Smooth muscle cell (in vitro differentiated cells): ENCODE data around the gene CCT7. TPM values are rescaled to one million over a fixed set of nuclear protein-coding genes. Genes with fewer than 3 reads are reported as not detected.

Source experiments
- DNase-seq: peaks from one replicate; lab custom pipeline; 2025; ENCODE audit not compliant: unreplicated experiment; lab: John Stamatoyannopoulos, UW
- H2AFZ ChIP-seq: fragments of 200-600 bp; sonication (generic); 2 replicates; pipeline ENCODE4 v1.6.0; 2016; ENCODE audit warnings: antibody characterized with exemption, low read depth, mild to moderate bottlenecking
- H3F3A ChIP-seq: fragments of 200-600 bp; sonication (generic); 2 replicates; pipeline ENCODE4 v1.6.0; 2017; ENCODE audit warnings: antibody characterized with exemption, low read depth
- H3K27ac ChIP-seq: fragments of 200-600 bp; sonication (generic); 2 replicates; pipeline ENCODE4 v1.5.1; 2016; ENCODE audit warnings: low read depth, mild to moderate bottlenecking
- H3K27me3 ChIP-seq: fragments of 200-600 bp; sonication (generic); 2 replicates; pipeline ENCODE4 v1.6.1; 2016; ENCODE audit warnings: low read depth, mild to moderate bottlenecking
- H3K36me3 ChIP-seq: fragments of 200-600 bp; sonication (generic); 2 replicates; pipeline ENCODE4 v1.5.1; 2016; ENCODE audit warnings: low read depth
- H3K4me1 ChIP-seq: fragments of 200-600 bp; sonication (generic); 2 replicates; pipeline ENCODE4 v1.5.1; 2016; ENCODE audit warnings: low read depth
- H3K4me2 ChIP-seq: fragments of 200-600 bp; sonication (generic); 2 replicates; pipeline ENCODE4 v1.6.0; 2016; ENCODE audit warnings: mild to moderate bottlenecking
- H3K4me3 ChIP-seq: fragments of 200-600 bp; sonication (generic); 2 replicates; pipeline ENCODE4 v1.5.1; 2016; ENCODE audit warnings: mild to moderate bottlenecking
- H3K79me2 ChIP-seq: fragments of 200-600 bp; sonication (generic); 2 replicates; pipeline ENCODE4 v1.6.0; 2016; ENCODE audit warnings: low read depth, mild to moderate bottlenecking
- H3K9ac ChIP-seq: fragments of 200-600 bp; sonication (generic); 2 replicates; pipeline ENCODE4 v1.6.0; 2016; ENCODE audit warnings: low read depth
- H3K9me3 ChIP-seq: fragments of 200-600 bp; sonication (generic); replicated peaks from 2 replicates; pipeline ENCODE4 v1.5.1; 2016; ENCODE audit warnings: low read depth
- H4K20me1 ChIP-seq: fragments of 200-600 bp; sonication (generic); 2 replicates; pipeline ENCODE4 v1.6.0; 2016; ENCODE audit warnings: low read depth
- CTCF ChIP-seq: fragments of 200-600 bp; sonication (generic); IDR thresholded peaks from 2 replicates; pipeline ENCODE4 v1.5.1; 2017; ENCODE audit warnings: borderline replicate concordance, mild to moderate bottlenecking, antibody characterized with exemption; ENCODE audit not compliant: insufficient read depth, poor library complexity, severe bottlenecking
- WGBS: methylation state at CpG from one replicate; pipeline ENCODE4 v1.1.7; 2016; ENCODE audit warnings: low lambda C conversion rate; 5-methylcytosine and 5-hydroxymethylcytosine counted together
- polyA plus RNA-seq: library from polyadenylated mRNA; unstranded; fragments of >200 nt; fragmentation: Nextera tagmentation; extraction: Ambion mirVana; gene quantifications from 2 replicates; pipeline ENCODE4 v1.2.1, GENCODE V29; 2016
- total RNA-seq: library from RNA; depleted of rRNA; stranded (reverse); fragments of >200 nt; gene quantifications from 2 replicates; pipeline ENCODE4 v1.2.3, GENCODE V29; 2014

CCT7 gene
- total and polyA plus RNA-seq, 2 experiments from 2014 or later: 197 to 212 TPM

DNA sequence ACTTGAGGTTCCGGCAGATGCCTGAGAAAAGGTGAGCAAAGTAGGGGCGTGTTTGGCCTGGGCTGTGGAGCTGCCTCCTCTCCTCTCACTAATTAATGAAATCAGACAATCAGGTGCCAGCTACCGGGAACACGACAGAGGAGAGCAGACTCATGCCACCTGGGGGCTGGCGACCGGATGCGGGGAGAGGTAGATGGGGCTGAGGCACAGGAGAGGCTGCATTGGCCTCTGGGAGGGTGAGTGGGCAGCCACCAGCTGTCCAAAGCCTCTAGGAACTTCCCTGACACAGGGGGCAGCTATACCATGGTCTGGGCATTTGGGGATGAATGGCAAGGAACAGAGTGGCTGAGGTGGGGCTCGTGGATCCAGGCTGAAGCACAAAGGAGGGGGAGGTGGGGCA lies 25.2 kb downstream of the CCT7 start:
- Histone ChIP-seq H3F3A (no peaks in the 10 kb centered on the region), H3K27ac (no peak overlapping the region), H3K27me3 (no peaks in the 10 kb centered on the region), H4K20me1 (no peaks in the 10 kb centered on the region), H3K9me3 (no peaks in the 10 kb centered on the region), H2AFZ (no peak overlapping the region), H3K4me3 (no peak overlapping the region), H3K36me3 (no peaks in the 10 kb centered on the region), H3K79me2 (no peaks in the 10 kb centered on the region), H3K9ac (no peak overlapping the region), H3K4me2 (no peak overlapping the region), H3K4me1 (no peaks in the 10 kb centered on the region)
- TF ChIP-seq CTCF: no peak
- DNase-seq: no peak
- 92% methylated on average over 8 of the region's 8 CpGs for WGBS

GRCh38 chr2:73259704-73260337 lies 25.7 kb downstream of the CCT7 start:
- H3K4me2 ChIP-seq: no peak overlapping the region
- no peaks in the 10 kb centered on the region for H3K4me1 ChIP-seq
- no peaks in the 10 kb centered on the region for H3F3A ChIP-seq
- no peak overlapping the region for H3K4me3 ChIP-seq
- TF ChIP-seq CTCF: no peak
- no peak overlapping the region for H3K9ac ChIP-seq
- no peaks in the 10 kb centered on the region for H3K79me2 ChIP-seq
- H4K20me1 ChIP-seq: no peaks in the 10 kb centered on the region
- H3K27ac ChIP-seq: no peak overlapping the region
- no peaks in the 10 kb centered on the region for H3K9me3 ChIP-seq
- no peaks in the 10 kb centered on the region for H3K36me3 ChIP-seq
- no peak overlapping the region for H2AFZ ChIP-seq
- DNase-seq: no peak
- no peaks in the 10 kb centered on the region for H3K27me3 ChIP-seq
- WGBS: 94% methylated on average over 4 of the region's 4 CpGs

DNA sequence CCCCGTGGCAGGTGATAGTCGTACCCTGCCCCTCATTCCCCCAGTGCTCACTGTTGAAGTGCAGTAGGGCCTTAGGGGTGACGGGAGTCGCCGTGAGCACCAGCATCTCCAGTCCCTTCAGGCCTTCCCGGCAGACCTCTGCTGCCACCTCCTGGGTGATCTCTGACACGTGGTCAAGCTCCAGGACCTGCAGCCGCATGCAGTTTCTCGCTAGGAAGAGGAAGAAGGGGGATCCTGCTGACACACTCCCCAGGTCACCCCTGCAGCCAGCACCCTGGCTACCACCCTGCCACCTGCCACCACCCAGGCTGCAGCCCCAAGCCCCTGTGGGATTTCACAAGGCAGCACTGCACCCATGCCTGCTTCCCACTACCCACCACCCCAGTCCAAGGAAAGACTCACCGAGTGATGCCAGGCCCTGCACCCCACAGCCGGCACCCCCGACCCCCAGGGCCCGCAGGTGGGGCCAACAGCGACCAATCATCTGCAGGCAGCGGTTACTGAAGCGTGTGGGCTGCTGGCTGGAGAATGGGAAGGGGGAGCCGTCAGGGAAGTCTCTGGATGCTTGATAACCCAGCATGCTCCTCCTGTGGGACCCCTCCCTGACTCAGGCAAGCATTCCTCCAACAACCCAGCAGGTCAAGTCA lies 26.4 kb downstream of the CCT7 start:
- DNase-seq: no peak
- no peak overlapping the region for H2AFZ ChIP-seq

More for the DNA sequence above, 26.4 kb downstream of the CCT7 start:
- Histone ChIP-seq H3K9me3 (no peaks in the 10 kb centered on the region), H4K20me1 (no peaks in the 10 kb centered on the region), H3K36me3 (no peaks in the 10 kb centered on the region), H3K4me3 (no peak overlapping the region), H3K4me1 (no peaks in the 10 kb centered on the region), H3K79me2 (no peaks in the 10 kb centered on the region), H3K27ac (no peak overlapping the region), H3F3A (no peaks in the 10 kb centered on the region), H3K9ac (no peak overlapping the region), H3K4me2 (no peak overlapping the region), H3K27me3 (no peaks in the 10 kb centered on the region)
- 38% methylated on average over 17 of the region's 17 CpGs for WGBS
- TF ChIP-seq CTCF: peak; percentile 34
